Loucy (cell line): ENCODE measurements around the gene AVP.
A peak's percentile ranks its signal among the peaks of the same experiment; 100 is the strongest.

Source experiments
- H2AFZ ChIP-seq: fragments of 200-600 bp; sonication (generic); 2 replicates; pipeline ENCODE4 v1.6.0; 2016; ENCODE audit warnings: antibody characterized with exemption, mild to moderate bottlenecking, low read length, moderate library complexity
- H3F3A ChIP-seq: fragments of 200-600 bp; 2 replicates; pipeline ENCODE4 v1.6.0; 2016; ENCODE audit warnings: antibody characterized with exemption, low read depth, mild to moderate bottlenecking
- H3K27me3 ChIP-seq: fragments of 200-600 bp; sonication (generic); 2 replicates; pipeline ENCODE4 v1.6.1; 2014; ENCODE audit warnings: low read length, mild to moderate bottlenecking; ENCODE audit not compliant: insufficient read depth, poor library complexity, severe bottlenecking
- H3K36me3 ChIP-seq: fragments of 200-600 bp; sonication (generic); 2 replicates; pipeline ENCODE4 v1.6.1; 2016; ENCODE audit warnings: low read length; ENCODE audit not compliant: insufficient read depth
- H3K4me1 ChIP-seq: fragments of 200-600 bp; sonication (generic); 2 replicates; pipeline ENCODE4 v1.5.1; 2014; ENCODE audit warnings: low read length, mild to moderate bottlenecking; ENCODE audit not compliant: insufficient read depth, poor library complexity, severe bottlenecking
- H3K4me2 ChIP-seq: fragments of 200-600 bp; sonication (generic); 2 replicates; pipeline ENCODE4 v1.6.0; 2014; ENCODE audit warnings: antibody characterized with exemption, low read length, low read depth, mild to moderate bottlenecking; ENCODE audit not compliant: poor library complexity, severe bottlenecking
- H3K4me3 ChIP-seq: fragments of 200-600 bp; sonication (generic); 2 replicates; pipeline ENCODE4 v1.5.1; 2014; ENCODE audit warnings: low read length, mild to moderate bottlenecking, mixed read lengths; ENCODE audit not compliant: poor library complexity, severe bottlenecking
- H3K79me2 ChIP-seq: fragments of 200-600 bp; sonication (generic); 2 replicates; pipeline ENCODE4 v1.6.1; 2014; ENCODE audit warnings: low read length; ENCODE audit not compliant: insufficient read depth
- H3K9ac ChIP-seq: fragments of 200-600 bp; sonication (generic); 2 replicates; pipeline ENCODE4 v1.6.0; 2014; ENCODE audit warnings: mild to moderate bottlenecking, low read depth, low read length, moderate library complexity; ENCODE audit not compliant: poor library complexity, severe bottlenecking
- H3K9me2 ChIP-seq: fragments of 200-600 bp; sonication (generic); replicated peaks from 2 replicates; pipeline ENCODE4 v1.6.1; 2016; ENCODE audit warnings: low read depth, low read length, mixed read lengths
- H3K9me3 ChIP-seq: fragments of 200-600 bp; sonication (generic); 2 replicates; pipeline ENCODE4 v1.6.1; 2014; ENCODE audit warnings: mild to moderate bottlenecking, antibody characterized with exemption, low read length, low read depth; ENCODE audit not compliant: insufficient read depth
- H4K20me1 ChIP-seq: fragments of 200-600 bp; sonication (generic); 2 replicates; pipeline ENCODE4 v1.6.0; 2014; ENCODE audit warnings: antibody characterized with exemption, low read length, mild to moderate bottlenecking; ENCODE audit not compliant: insufficient read depth, poor library complexity, severe bottlenecking
- EZH2phosphoT487 ChIP-seq: fragments of 200-600 bp; IDR thresholded peaks from 2 replicates; pipeline ENCODE4 v1.6.1; 2018; ENCODE audit warnings: antibody characterized with exemption, mild to moderate bottlenecking, moderate library complexity, borderline replicate concordance
- TF ChIP-seq, protein P1 (sequence below): fragments of 200-600 bp; sonication (generic); conservative IDR thresholded peaks from 2 replicates; pipeline ENCODE4 v1.5.1; 2014; ENCODE audit warnings: mild to moderate bottlenecking, antibody characterized with exemption, low read length

The AVP gene

GRCh38 chr20:3115190-3116107 is 30.9 kb upstream of the AVP start:
- Histone ChIP-seq H2AFZ (no peak overlapping the region), H3K4me3 (no peak overlapping the region), H3K27me3 (no peaks in the 10 kb centered on the region), H4K20me1 (no peaks in the 10 kb centered on the region), H3F3A (no peaks in the 10 kb centered on the region), H3K9me2 (no peaks in the 10 kb centered on the region), H3K79me2 (no peaks in the 10 kb centered on the region), H3K4me2 (no peak overlapping the region), H3K9me3 (no peaks in the 10 kb centered on the region), H3K36me3 (peaks cover 3% of the 10 kb centered on the region; the same call in 1 of the 2 replicates), H3K9ac (no peak overlapping the region), H3K4me1 (peaks cover 16% of the 10 kb centered on the region)
- TF ChIP-seq, protein P1, sequence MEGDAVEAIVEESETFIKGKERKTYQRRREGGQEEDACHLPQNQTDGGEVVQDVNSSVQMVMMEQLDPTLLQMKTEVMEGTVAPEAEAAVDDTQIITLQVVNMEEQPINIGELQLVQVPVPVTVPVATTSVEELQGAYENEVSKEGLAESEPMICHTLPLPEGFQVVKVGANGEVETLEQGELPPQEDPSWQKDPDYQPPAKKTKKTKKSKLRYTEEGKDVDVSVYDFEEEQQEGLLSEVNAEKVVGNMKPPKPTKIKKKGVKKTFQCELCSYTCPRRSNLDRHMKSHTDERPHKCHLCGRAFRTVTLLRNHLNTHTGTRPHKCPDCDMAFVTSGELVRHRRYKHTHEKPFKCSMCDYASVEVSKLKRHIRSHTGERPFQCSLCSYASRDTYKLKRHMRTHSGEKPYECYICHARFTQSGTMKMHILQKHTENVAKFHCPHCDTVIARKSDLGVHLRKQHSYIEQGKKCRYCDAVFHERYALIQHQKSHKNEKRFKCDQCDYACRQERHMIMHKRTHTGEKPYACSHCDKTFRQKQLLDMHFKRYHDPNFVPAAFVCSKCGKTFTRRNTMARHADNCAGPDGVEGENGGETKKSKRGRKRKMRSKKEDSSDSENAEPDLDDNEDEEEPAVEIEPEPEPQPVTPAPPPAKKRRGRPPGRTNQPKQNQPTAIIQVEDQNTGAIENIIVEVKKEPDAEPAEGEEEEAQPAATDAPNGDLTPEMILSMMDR: peak; percentile 77
- no peak for TF ChIP-seq EZH2phosphoT487

DNA sequence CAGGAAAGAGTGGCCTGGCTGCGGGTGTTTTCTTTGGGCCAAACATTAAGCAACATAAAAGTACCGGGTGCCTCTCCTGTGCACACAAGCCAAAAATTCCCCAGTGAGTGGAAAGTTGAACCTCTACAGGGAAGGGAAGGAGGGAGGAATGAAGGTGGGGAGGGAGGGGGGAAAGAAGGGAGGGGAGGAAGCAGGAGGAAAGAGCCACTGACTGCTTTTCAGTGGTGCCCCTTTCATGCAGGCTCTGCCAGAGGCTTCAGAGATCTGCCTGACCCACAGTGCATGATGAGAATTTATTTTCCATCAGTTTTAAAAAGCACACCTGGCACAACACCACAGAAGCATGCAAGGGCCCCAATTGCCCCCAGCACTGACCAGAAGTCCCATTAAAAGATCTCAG is 27.5 kb upstream of the AVP start:
- Histone ChIP-seq H3K36me3 (no peaks in the 10 kb centered on the region), H2AFZ (no peak overlapping the region), H3K27me3 (no peaks in the 10 kb centered on the region), H3K4me2 (peak overlapping the region; percentile 11), H3K9me2 (no peaks in the 10 kb centered on the region), H3K9me3 (no peaks in the 10 kb centered on the region), H3K79me2 (no peaks in the 10 kb centered on the region), H3K4me3 (no peak overlapping the region), H3K9ac (peak overlapping the region; percentile 39), H3K4me1 (peaks cover 29% of the 10 kb centered on the region), H3F3A (no peaks in the 10 kb centered on the region), H4K20me1 (no peaks in the 10 kb centered on the region)
- no peak for TF ChIP-seq EZH2phosphoT487
- TF ChIP-seq, protein P1: no peak

DNA sequence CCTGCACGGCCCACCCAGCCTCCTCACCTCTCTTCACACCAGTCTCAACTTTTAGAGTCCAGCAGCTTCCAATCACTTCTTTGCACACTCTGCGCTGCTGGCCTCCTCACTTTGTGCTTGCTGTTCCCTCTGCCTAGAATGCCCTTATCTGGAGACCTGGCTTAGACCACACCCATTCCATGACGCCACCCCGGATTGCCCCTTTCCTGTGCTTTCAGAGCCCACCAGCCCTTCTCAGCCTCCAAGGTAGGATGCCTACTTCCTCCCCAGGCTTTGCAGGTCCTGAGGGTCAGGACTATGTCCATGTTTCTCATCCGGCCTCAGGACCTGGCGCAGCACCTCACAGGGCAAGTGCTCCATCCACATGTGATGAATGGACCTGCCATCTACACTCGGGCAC is 27.0 kb upstream of the AVP start:
- H3K9ac ChIP-seq: no peak overlapping the region
- no peaks in the 10 kb centered on the region for H3K9me3 ChIP-seq
- H4K20me1 ChIP-seq: no peaks in the 10 kb centered on the region
- H3K4me3 ChIP-seq: no peak overlapping the region
- H3K27me3 ChIP-seq: no peaks in the 10 kb centered on the region
- no peaks in the 10 kb centered on the region for H3K36me3 ChIP-seq
- H3K4me2 ChIP-seq: no peak overlapping the region
- H2AFZ ChIP-seq: no peak overlapping the region
- no peak for TF ChIP-seq EZH2phosphoT487
- TF ChIP-seq, protein P1: no peak
- H3F3A ChIP-seq: no peaks in the 10 kb centered on the region
- H3K79me2 ChIP-seq: no peaks in the 10 kb centered on the region
- no peaks in the 10 kb centered on the region for H3K9me2 ChIP-seq
- peaks cover 34% of the 10 kb centered on the region for H3K4me1 ChIP-seq
